ENCODE results near the gene CDK2AP2. TPM values are rescaled to one million over a fixed set of nuclear protein-coding genes. Genes with fewer than 3 reads are reported as not detected.

The CDK2AP2 gene
- total and polyA plus RNA-seq, 10 of the 15 experiments (the other 5 are each of a cell fraction or from before 2014, with no cell fraction given), result 8.0 to 177 (median 40.9) TPM

DNA sequence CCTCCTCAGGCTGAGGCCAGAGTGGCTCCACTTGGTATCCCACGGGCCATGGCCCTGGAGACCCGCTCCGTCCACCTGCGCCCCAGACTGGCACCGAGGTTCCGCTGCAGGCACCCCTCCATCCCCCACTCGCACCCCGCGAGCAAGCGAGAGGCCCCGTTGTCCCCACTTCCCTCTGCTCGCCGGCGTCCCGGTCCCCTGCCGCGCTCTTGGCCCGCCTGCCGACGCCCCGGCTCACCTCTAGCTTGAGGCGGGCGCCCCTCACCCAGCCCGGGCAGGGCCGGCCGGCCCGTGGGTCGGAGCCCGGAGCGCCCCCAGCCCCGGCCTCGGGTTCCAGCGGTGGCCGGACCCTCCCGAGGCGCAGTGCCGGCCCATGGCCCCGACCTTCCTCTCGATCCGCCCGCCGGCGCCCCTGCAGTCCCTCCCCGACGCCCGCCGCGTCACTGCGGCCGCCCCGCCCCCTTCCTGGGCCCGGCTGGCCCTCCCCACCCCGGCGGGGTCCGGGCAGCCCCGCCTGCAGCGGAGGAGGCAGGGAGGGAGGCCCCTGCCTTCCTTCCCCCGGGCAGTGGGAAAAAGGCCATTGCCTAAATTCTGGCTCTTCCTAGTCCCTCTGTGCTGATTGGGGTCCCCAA is 2.9 kb downstream of the CDK2AP2 start, which contains the start of gene PITPNM1 (continued):
- TF ChIP-seq TCF3 (IDR thresholded peaks at IDR 0.05; ENCODE audit: borderline replicate concordance, insufficient read depth, low read depth, low read length), result no peak
- TF ChIP-seq, protein P1, sequence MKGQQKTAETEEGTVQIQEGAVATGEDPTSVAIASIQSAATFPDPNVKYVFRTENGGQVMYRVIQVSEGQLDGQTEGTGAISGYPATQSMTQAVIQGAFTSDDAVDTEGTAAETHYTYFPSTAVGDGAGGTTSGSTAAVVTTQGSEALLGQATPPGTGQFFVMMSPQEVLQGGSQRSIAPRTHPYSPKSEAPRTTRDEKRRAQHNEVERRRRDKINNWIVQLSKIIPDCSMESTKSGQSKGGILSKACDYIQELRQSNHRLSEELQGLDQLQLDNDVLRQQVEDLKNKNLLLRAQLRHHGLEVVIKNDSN (IDR thresholded peaks at IDR 0.05; ENCODE audit: borderline replicate concordance, extremely low read length, insufficient read depth, low read depth, low read length), result no peak
- TF ChIP-seq, protein P2, sequence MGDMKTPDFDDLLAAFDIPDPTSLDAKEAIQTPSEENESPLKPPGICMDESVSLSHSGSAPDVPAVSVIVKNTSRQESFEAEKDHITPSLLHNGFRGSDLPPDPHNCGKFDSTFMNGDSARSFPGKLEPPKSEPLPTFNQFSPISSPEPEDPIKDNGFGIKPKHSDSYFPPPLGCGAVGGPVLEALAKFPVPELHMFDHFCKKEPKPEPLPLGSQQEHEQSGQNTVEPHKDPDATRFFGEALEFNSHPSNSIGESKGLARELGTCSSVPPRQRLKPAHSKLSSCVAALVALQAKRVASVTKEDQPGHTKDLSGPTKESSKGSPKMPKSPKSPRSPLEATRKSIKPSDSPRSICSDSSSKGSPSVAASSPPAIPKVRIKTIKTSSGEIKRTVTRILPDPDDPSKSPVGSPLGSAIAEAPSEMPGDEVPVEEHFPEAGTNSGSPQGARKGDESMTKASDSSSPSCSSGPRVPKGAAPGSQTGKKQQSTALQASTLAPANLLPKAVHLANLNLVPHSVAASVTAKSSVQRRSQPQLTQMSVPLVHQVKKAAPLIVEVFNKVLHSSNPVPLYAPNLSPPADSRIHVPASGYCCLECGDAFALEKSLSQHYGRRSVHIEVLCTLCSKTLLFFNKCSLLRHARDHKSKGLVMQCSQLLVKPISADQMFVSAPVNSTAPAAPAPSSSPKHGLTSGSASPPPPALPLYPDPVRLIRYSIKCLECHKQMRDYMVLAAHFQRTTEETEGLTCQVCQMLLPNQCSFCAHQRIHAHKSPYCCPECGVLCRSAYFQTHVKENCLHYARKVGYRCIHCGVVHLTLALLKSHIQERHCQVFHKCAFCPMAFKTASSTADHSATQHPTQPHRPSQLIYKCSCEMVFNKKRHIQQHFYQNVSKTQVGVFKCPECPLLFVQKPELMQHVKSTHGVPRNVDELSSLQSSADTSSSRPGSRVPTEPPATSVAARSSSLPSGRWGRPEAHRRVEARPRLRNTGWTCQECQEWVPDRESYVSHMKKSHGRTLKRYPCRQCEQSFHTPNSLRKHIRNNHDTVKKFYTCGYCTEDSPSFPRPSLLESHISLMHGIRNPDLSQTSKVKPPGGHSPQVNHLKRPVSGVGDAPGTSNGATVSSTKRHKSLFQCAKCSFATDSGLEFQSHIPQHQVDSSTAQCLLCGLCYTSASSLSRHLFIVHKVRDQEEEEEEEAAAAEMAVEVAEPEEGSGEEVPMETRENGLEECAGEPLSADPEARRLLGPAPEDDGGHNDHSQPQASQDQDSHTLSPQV (IDR thresholded peaks at IDR 0.05), result 0 out of 2 replicates have a peak, but pooled peaks have one; percentile 21
- TF ChIP-seq, protein P3, sequence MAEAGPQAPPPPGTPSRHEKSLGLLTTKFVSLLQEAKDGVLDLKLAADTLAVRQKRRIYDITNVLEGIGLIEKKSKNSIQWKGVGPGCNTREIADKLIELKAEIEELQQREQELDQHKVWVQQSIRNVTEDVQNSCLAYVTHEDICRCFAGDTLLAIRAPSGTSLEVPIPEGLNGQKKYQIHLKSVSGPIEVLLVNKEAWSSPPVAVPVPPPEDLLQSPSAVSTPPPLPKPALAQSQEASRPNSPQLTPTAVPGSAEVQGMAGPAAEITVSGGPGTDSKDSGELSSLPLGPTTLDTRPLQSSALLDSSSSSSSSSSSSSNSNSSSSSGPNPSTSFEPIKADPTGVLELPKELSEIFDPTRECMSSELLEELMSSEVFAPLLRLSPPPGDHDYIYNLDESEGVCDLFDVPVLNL (IDR thresholded peaks at IDR 0.05; ENCODE audit: low read depth, low read length), result no peak
- peak; percentile 71; the same call in 1 of the 2 replicates for TF ChIP-seq LARP7 (IDR thresholded peaks at IDR 0.05)
- TF ChIP-seq, protein P4, sequence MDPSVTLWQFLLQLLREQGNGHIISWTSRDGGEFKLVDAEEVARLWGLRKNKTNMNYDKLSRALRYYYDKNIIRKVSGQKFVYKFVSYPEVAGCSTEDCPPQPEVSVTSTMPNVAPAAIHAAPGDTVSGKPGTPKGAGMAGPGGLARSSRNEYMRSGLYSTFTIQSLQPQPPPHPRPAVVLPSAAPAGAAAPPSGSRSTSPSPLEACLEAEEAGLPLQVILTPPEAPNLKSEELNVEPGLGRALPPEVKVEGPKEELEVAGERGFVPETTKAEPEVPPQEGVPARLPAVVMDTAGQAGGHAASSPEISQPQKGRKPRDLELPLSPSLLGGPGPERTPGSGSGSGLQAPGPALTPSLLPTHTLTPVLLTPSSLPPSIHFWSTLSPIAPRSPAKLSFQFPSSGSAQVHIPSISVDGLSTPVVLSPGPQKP (IDR thresholded peaks at IDR 0.05; ENCODE audit: low read depth, low read length), result no peak
- peak; percentile 72; the same call in 1 of the 2 replicates for TF ChIP-seq BACH1 (IDR thresholded peaks at IDR 0.05; ENCODE audit: borderline replicate concordance)
- TF ChIP-seq CBX3 (IDR thresholded peaks at IDR 0.05; ENCODE audit: borderline replicate concordance, low read depth), result no peak
- TF ChIP-seq EED (IDR thresholded peaks at IDR 0.05; ENCODE audit: low read depth), result no peak
- TF ChIP-seq CBX5 (IDR thresholded peaks at IDR 0.05; ENCODE audit: low read depth), result no peak
- TF ChIP-seq TCF12 (IDR thresholded peaks at IDR 0.05; ENCODE audit: low read depth, low read length), result no peak
- TF ChIP-seq CREM (IDR thresholded peaks at IDR 0.05; ENCODE audit: low read depth), result 0 out of 2 replicates have a peak, but pooled peaks have one; percentile 28
- TF ChIP-seq, protein P5, sequence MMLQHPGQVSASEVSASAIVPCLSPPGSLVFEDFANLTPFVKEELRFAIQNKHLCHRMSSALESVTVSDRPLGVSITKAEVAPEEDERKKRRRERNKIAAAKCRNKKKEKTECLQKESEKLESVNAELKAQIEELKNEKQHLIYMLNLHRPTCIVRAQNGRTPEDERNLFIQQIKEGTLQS (IDR thresholded peaks at IDR 0.05; ENCODE audit: borderline replicate concordance, extremely low read depth, low read depth, low read length), result no peak
- TF ChIP-seq, protein P6, sequence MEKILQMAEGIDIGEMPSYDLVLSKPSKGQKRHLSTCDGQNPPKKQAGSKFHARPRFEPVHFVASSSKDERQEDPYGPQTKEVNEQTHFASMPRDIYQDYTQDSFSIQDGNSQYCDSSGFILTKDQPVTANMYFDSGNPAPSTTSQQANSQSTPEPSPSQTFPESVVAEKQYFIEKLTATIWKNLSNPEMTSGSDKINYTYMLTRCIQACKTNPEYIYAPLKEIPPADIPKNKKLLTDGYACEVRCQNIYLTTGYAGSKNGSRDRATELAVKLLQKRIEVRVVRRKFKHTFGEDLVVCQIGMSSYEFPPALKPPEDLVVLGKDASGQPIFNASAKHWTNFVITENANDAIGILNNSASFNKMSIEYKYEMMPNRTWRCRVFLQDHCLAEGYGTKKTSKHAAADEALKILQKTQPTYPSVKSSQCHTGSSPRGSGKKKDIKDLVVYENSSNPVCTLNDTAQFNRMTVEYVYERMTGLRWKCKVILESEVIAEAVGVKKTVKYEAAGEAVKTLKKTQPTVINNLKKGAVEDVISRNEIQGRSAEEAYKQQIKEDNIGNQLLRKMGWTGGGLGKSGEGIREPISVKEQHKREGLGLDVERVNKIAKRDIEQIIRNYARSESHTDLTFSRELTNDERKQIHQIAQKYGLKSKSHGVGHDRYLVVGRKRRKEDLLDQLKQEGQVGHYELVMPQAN (conservative IDR thresholded peaks at IDR 0.05), result peak; percentile 73; the same call in 1 of the 2 replicates
- TF ChIP-seq, protein P7, sequence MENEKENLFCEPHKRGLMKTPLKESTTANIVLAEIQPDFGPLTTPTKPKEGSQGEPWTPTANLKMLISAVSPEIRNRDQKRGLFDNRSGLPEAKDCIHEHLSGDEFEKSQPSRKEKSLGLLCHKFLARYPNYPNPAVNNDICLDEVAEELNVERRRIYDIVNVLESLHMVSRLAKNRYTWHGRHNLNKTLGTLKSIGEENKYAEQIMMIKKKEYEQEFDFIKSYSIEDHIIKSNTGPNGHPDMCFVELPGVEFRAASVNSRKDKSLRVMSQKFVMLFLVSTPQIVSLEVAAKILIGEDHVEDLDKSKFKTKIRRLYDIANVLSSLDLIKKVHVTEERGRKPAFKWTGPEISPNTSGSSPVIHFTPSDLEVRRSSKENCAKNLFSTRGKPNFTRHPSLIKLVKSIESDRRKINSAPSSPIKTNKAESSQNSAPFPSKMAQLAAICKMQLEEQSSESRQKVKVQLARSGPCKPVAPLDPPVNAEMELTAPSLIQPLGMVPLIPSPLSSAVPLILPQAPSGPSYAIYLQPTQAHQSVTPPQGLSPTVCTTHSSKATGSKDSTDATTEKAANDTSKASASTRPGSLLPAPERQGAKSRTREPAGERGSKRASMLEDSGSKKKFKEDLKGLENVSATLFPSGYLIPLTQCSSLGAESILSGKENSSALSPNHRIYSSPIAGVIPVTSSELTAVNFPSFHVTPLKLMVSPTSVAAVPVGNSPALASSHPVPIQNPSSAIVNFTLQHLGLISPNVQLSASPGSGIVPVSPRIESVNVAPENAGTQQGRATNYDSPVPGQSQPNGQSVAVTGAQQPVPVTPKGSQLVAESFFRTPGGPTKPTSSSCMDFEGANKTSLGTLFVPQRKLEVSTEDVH (IDR thresholded peaks at IDR 0.05; ENCODE audit: low read depth, partially characterized antibody), result no peak

All from GM12878 (cell line).